Measurements from ENCODE around the gene KANK4.

Gene KANK4

GRCh38 chr1:62304515-62304914 is 14.7 kb downstream of the KANK4 start:
- DNase-seq = no peak

GRCh38 chr1:62301726-62302390 is 17.4 kb downstream of the KANK4 start:
- DNase-seq = no peak

GRCh38 chr1:62299426-62300200 is 19.6 kb downstream of the KANK4 start:
- no peak for DNase-seq

- no peak for DNase-seq
These were observed 23.2 kb downstream of the KANK4 start for GRCh38 chr1:62295921-62296491.

- DNase-seq = no peak
These were observed 25.0 kb downstream of the KANK4 start for GRCh38 chr1:62294261-62294660.

GRCh38 chr1:62288662-62289061 is 30.6 kb downstream of the KANK4 start:
- DNase-seq = no peak

GRCh38 chr1:62288224-62288623 is 31.0 kb downstream of the KANK4 start:
- no peak for DNase-seq

- DNase-seq = no peak
These were observed 32.4 kb downstream of the KANK4 start for GRCh38 chr1:62286786-62287224.

GRCh38 chr1:62285984-62286785 is 33.0 kb downstream of the KANK4 start:
- DNase-seq = no peak

- DNase-seq = no peak
These were observed 33.8 kb downstream of the KANK4 start for GRCh38 chr1:62285440-62285839.

GRCh38 chr1:62283986-62284385 is 35.2 kb downstream of the KANK4 start:
- DNase-seq = no peak

GRCh38 chr1:62282909-62283755 is 36.1 kb downstream of the KANK4 start:
- DNase-seq = no peak

GRCh38 chr1:62281922-62282555 is 37.2 kb downstream of the KANK4 start:
- DNase-seq = no peak

GRCh38 chr1:62280960-62281465 is 38.2 kb downstream of the KANK4 start:
- DNase-seq = no peak

GRCh38 chr1:62280150-62280549 is 39.1 kb downstream of the KANK4 start:
- DNase-seq = no peak

- no peak for DNase-seq
These were observed 42.4 kb downstream of the KANK4 start for GRCh38 chr1:62276791-62277190.

GRCh38 chr1:62274496-62275485 is 44.4 kb downstream of the KANK4 start:
- DNase-seq = no peak

GRCh38 chr1:62273953-62274352 is 45.3 kb downstream of the KANK4 start:
- no peak for DNase-seq

GRCh38 chr1:62271948-62272728 is 47.1 kb downstream of the KANK4 start:
- peak; percentile 57 for DNase-seq
